SK-N-SH (cell line): ENCODE results near the gene PHF20. TPM values are rescaled to one million over a fixed set of nuclear protein-coding genes. Genes with fewer than 3 reads are reported as not detected.

Experiments used
- CTCF ChIA-PET: fragments of 300-600, 350-600 bp; formaldehyde crosslinking; extraction: SDS; loops from one replicate; lab custom pipeline; 2021; lab: Yijun Ruan, JAX
- POLR2A ChIA-PET: fragments of 350-600 bp; sonication (Branson Sonifier 250); formaldehyde crosslinking; extraction: SDS; loops from one replicate; lab custom pipeline; 2020; ENCODE audit warnings: antibody characterized with exemption, inconsistent platforms; lab: Yijun Ruan, JAX
- DNase-seq: peaks from one replicate; pipeline ENCODE4 v3.0.0; 2012
- H2AFZ ChIP-seq: fragments of 200-600 bp; sonication (generic); 2 replicates; pipeline ENCODE4 v1.8.1; 2016; ENCODE audit warnings: antibody characterized with exemption, mild to moderate bottlenecking, low read depth
- H3F3A ChIP-seq: fragments of 200-600 bp; sonication (generic); replicated peaks from 2 replicates; pipeline ENCODE3; 2016; ENCODE audit warnings: antibody characterized with exemption, mild to moderate bottlenecking; ENCODE audit not compliant: insufficient read depth
- H3K27ac ChIP-seq, 2 experiments: fragments of 200-500 bp in 1 of 2; fragments of 200-600 bp in 1 of 2; sonication (Bioruptor generic) in 1 of 2; sonication (generic), shearing (Covaris generic) in 1 of 2; 2 replicates each; pipeline versions ENCODE4 v1.5.1 to v1.6.1; 2014 to 2016; ENCODE audit warnings: low read depth in 2 of 2, inconsistent platforms in 1 of 2, low read length in 1 of 2, mild to moderate bottlenecking in 1 of 2, mixed read lengths in 1 of 2
- H3K27me3 ChIP-seq: fragments of 200-600 bp; sonication (generic), shearing (Covaris generic); 2 replicates; pipeline ENCODE4 v1.6.1; 2016; ENCODE audit warnings: mixed run types; ENCODE audit not compliant: insufficient read depth
- H3K36me3 ChIP-seq, 2 experiments: fragments of 200-500 bp in 1 of 2; fragments of 200-600 bp in 1 of 2; sonication (Bioruptor generic) in 1 of 2; sonication (generic) in 1 of 2; replicated peaks in 1 of 2; 2 replicates each; pipeline versions ENCODE3 to v1.5.1; 2014 to 2016; ENCODE audit warnings: low read length in 1 of 2, mild to moderate bottlenecking in 1 of 2; ENCODE audit not compliant: insufficient read depth in 2 of 2, control insufficient read depth in 1 of 2
- H3K4me1 ChIP-seq, 2 experiments: fragments of 200-500 bp in 1 of 2; fragments of 200-600 bp in 1 of 2; sonication (Bioruptor generic) in 1 of 2; sonication (generic), shearing (Covaris generic) in 1 of 2; 2 replicates each; pipeline versions ENCODE4 v1.5.1 to v1.6.1; 2014 to 2016; ENCODE audit warnings: low read depth in 1 of 2, low read length in 1 of 2, mixed run types in 1 of 2; ENCODE audit not compliant: insufficient read depth in 2 of 2, control insufficient read depth in 1 of 2
- H3K4me2 ChIP-seq: fragments of 200-600 bp; sonication (generic), shearing (Covaris generic); 2 replicates; pipeline ENCODE4 v1.6.1; 2017; ENCODE audit warnings: mixed run types
- H3K4me3 ChIP-seq, 2 experiments: fragments of 200-500 bp in 1 of 2; fragments of 200-600 bp in 1 of 2; sonication (Bioruptor generic) in 1 of 2; sonication (generic), shearing (Covaris generic) in 1 of 2; 2 replicates each; pipeline versions ENCODE4 v1.5.1 to v1.8.1; 2014 to 2016; ENCODE audit warnings: low read depth in 2 of 2, inconsistent platforms in 1 of 2, low read length in 1 of 2, mild to moderate bottlenecking in 1 of 2, mixed read lengths in 1 of 2, moderate library complexity in 1 of 2
- H3K79me2 ChIP-seq: fragments of 200-600 bp; sonication (generic); 2 replicates; pipeline ENCODE4 v1.8.1; 2017; ENCODE audit warnings: mild to moderate bottlenecking; ENCODE audit not compliant: insufficient read depth
- H3K9ac ChIP-seq: fragments of 200-600 bp; sonication (generic); 2 replicates; pipeline ENCODE4 v1.6.1; 2017; ENCODE audit warnings: mixed run types
- H3K9me2 ChIP-seq: fragments of 200-600 bp; sonication (generic); 2 replicates; pipeline ENCODE4 v1.6.1; 2017; ENCODE audit warnings: mixed run types
- H3K9me3 ChIP-seq: fragments of 200-600 bp; sonication (generic); 2 replicates; pipeline ENCODE4 v1.6.1; 2017; ENCODE audit warnings: mixed run types, mild to moderate bottlenecking, moderate library complexity
- H4K20me1 ChIP-seq: fragments of 200-600 bp; sonication (generic); 2 replicates; pipeline ENCODE4 v1.6.1; 2017; ENCODE audit warnings: mild to moderate bottlenecking, mixed run types; ENCODE audit not compliant: insufficient read depth
- CHD2 ChIP-seq: fragments of 150-350 bp; IDR thresholded peaks from 2 replicates; pipeline ENCODE4 v1.6.1; 2018; ENCODE audit warnings: low read length; ENCODE audit not compliant: partially characterized antibody
- CTCF ChIP-seq: fragments of 200-600 bp; sonication (generic); IDR thresholded peaks from 2 replicates; pipeline ENCODE4 v1.6.1; 2017; ENCODE audit warnings: antibody characterized with exemption, mild to moderate bottlenecking, moderate library complexity
- ELF1 ChIP-seq: IDR thresholded peaks from 2 replicates; pipeline ENCODE4 v1.4.0; 2012
- EP300 ChIP-seq, 2 experiments: IDR thresholded peaks; 2 replicates each; pipeline versions ENCODE4 v1.4.0 to v1.6.1; 2012; ENCODE audit warnings: borderline replicate concordance in 1 of 2, low read depth in 1 of 2, low read length in 1 of 2
- EZH2phosphoT487 ChIP-seq: fragments of 200-600 bp; sonication (generic); IDR thresholded peaks from 2 replicates; pipeline ENCODE4 v1.6.1; 2017; ENCODE audit warnings: low read depth, mixed run types, mild to moderate bottlenecking, antibody characterized with exemption, moderate library complexity, borderline replicate concordance
- FOXJ3 ChIP-seq: sonication (generic); formaldehyde crosslinking; IDR thresholded peaks from 2 replicates; pipeline ENCODE4 v1.5.1; 2020; ENCODE audit warnings: mild to moderate bottlenecking, missing genetic modification reagents
- FOXM1 ChIP-seq: IDR thresholded peaks from 2 replicates; pipeline ENCODE4 v1.4.0; 2012; ENCODE audit warnings: low read depth, mild to moderate bottlenecking
- GABPA ChIP-seq: IDR thresholded peaks from 2 replicates; pipeline ENCODE4 v1.4.0; 2012; ENCODE audit warnings: low read depth, mild to moderate bottlenecking
- GATA2 ChIP-seq: sonication (generic); formaldehyde crosslinking; IDR thresholded peaks from 2 replicates; pipeline ENCODE4 v1.5.0; 2020; ENCODE audit warnings: mild to moderate bottlenecking, missing genetic modification reagents
- JUND ChIP-seq: IDR thresholded peaks from 2 replicates; pipeline ENCODE4 v1.4.0; 2012
- MEF2A ChIP-seq: IDR thresholded peaks from 2 replicates; pipeline ENCODE4 v1.4.0; 2012; ENCODE audit warnings: low read depth, borderline replicate concordance
- MXI1 ChIP-seq: IDR thresholded peaks from 2 replicates; pipeline ENCODE4 v1.6.1; 2012; ENCODE audit warnings: mild to moderate bottlenecking, low read depth, low read length, improper control_type of control experiment
- NFIC ChIP-seq: IDR thresholded peaks from 2 replicates; pipeline ENCODE4 v1.4.0; 2012; ENCODE audit warnings: borderline replicate concordance
- NRF1 ChIP-seq: IDR thresholded peaks from 2 replicates; pipeline ENCODE4 v1.6.1; 2012; ENCODE audit warnings: low read depth, mild to moderate bottlenecking, low read length
- RAD21 ChIP-seq: IDR thresholded peaks from 2 replicates; pipeline ENCODE4 v1.6.1; 2012; ENCODE audit warnings: mild to moderate bottlenecking, low read length
- RCOR1 ChIP-seq: fragments of 150-350 bp; IDR thresholded peaks from 2 replicates; pipeline ENCODE4 v1.6.1; 2017; ENCODE audit warnings: antibody characterized with exemption, low read length
- RFX5 ChIP-seq: IDR thresholded peaks from 2 replicates; pipeline ENCODE4 v1.6.1; 2012; ENCODE audit warnings: mild to moderate bottlenecking, improper control_type of control experiment, low read length
- SMC3 ChIP-seq: IDR thresholded peaks from 2 replicates; pipeline ENCODE4 v1.6.1; 2012; ENCODE audit warnings: low read depth, low read length, improper control_type of control experiment
- TAF1 ChIP-seq: IDR thresholded peaks from 2 replicates; pipeline ENCODE4 v1.6.1; 2012; ENCODE audit warnings: low read depth, mild to moderate bottlenecking, low read length, moderate library complexity, borderline replicate concordance
- TCF12 ChIP-seq: IDR thresholded peaks from 2 replicates; pipeline ENCODE4 v1.4.0; 2012
- YY1 ChIP-seq: IDR thresholded peaks from 2 replicates; pipeline ENCODE4 v1.4.0; 2012; ENCODE audit warnings: low read depth, mild to moderate bottlenecking
- WGBS: methylation state at CpG from one replicate; pipeline ENCODE4 v1.1.6; 2017; ENCODE audit warnings: low lambda C conversion rate; 5-methylcytosine and 5-hydroxymethylcytosine counted together
- polyA plus RNA-seq, 3 experiments: library from polyadenylated mRNA; depleted of rRNA; stranded (reverse); fragments of >200 nt; gene quantifications; 2 replicates each; pipeline ENCODE4 v1.2.3, GENCODE V29; 2012

The PHF20 gene
- polyA plus RNA-seq, 1 of the 3 experiments (the other 2 are of a cell fraction) = 23.8 TPM

DNA sequence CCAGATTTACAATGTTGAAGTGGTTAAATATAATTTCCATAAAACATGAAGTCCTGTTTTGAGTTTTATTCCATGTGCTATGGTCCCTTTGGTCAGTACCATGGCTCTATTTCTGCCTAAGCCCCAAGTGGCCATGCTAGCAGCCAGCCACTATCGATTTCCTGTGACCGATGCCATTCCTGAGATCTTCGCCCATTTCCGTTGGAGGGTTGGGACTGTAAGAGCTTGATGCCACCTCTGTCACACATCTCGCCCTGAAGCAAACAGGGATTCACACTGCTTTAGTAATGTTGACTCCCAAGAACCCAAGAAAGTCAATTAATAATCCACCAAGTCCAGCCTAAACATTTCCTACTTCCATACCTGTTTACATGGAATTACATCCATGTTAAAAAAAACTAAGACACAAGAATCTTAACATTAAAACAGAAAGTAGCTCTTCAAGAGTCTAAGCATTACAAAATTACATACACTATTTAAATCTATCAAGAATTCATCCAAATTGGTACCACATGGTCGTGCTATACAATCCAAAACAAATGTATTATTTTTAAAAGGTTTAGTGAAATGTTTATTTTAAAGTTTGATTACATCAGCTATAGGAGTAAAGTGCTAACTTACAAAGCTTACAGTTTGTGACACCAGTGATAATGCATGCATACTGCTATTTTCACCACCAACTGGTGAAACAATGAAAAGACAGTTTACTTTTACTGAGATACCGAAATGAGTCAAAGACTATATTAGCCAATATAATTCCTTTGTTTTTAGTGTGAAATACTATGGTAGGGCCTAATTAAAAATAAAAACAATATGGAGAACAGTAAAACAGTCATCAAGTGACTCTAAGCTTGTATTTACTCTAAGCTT is 32.3 kb upstream of the PHF20 start:
- POLR2A ChIA-PET = interaction anchor here (0.7 kb wide), 1 partner anchor 117 kb away, joined by 5 read pairs; no protein-coding TSS in a partner anchor
- H3K27ac ChIP-seq = peak overlapping the region in 1 of 2 experiments; percentile 99; a peak in 1 of 4 replicates
- peaks cover 24% of the 10 kb centered on the region for H3F3A ChIP-seq
- CTCF ChIA-PET = interaction anchor here (0.7 to 1.9 kb wide), 11 partner anchors 9 to 231 kb away, joined by 3 to 6 read pairs (median 3); partner anchors contain the start of gene SCAND1
- peak; percentile 6 for DNase-seq
- peak overlapping the region; percentile 79 to 82 for H3K4me3 ChIP-seq
- H3K9me2 ChIP-seq = no peaks in the 10 kb centered on the region
- no peaks in the 10 kb centered on the region for H3K27me3 ChIP-seq
- peak overlapping the region; percentile 100 for H3K9ac ChIP-seq
- H3K9me3 ChIP-seq = no peaks in the 10 kb centered on the region
- WGBS = 57% methylated on average over 7 of the region's 7 CpGs
- peaks cover 68% of the 10 kb centered on the region for H4K20me1 ChIP-seq
- TF ChIP-seq CTCF (peak; percentile 51), RAD21 (peak; percentile 16), NFIC (no peak), MXI1 (peak; percentile 31; the same call in 1 of the 2 replicates)
- H3K4me1 ChIP-seq = peaks cover 12 to 25% of the 10 kb centered on the region in 2 experiments; a peak in 3 of 4 replicates
- no peak overlapping the region for H2AFZ ChIP-seq
- peaks cover 86% of the 10 kb centered on the region for H3K79me2 ChIP-seq
- H3K4me2 ChIP-seq = peak overlapping the region; percentile 85
- H3K36me3 ChIP-seq = peaks cover 50 to 61% of the 10 kb centered on the region in 2 experiments

- ChIA-PET POLR2A (interaction anchor here (0.5 to 2.2 kb wide), 36 partner anchors 9 to 445 kb away, joined by 3 to 36 read pairs (median 4); partner anchors contain the start of genes ERGIC3, NFS1, PHF20 and ROMO1), CTCF (interaction anchor here (0.8 to 3.7 kb wide), 10 partner anchors 21 to 152 kb away, joined by 3 to 40 read pairs (median 4); partner anchors contain the start of genes NFS1, PHF20 and ROMO1)
- Histone ChIP-seq H3K27me3 (no peaks in the 10 kb centered on the region), H3K9me2 (no peaks in the 10 kb centered on the region), H3K79me2 (peaks cover 60% of the 10 kb centered on the region), H4K20me1 (peaks cover 42% of the 10 kb centered on the region), H3K4me1 (peaks cover 12% of the 10 kb centered on the region in 2 experiments; a peak in 3 of 4 replicates), H3K4me3 (peak within 1 kb of the TSS; percentile 79 to 82), H3F3A (peaks cover 16% of the 10 kb centered on the region), H3K27ac (peak within 1 kb of the TSS; percentile 97 to 99), H3K9ac (peak within 1 kb of the TSS; percentile 100), H3K36me3 (peaks cover 31 to 37% of the 10 kb centered on the region in 2 experiments), H3K9me3 (no peaks in the 10 kb centered on the region), H2AFZ (0 out of 2 replicates have a peak within 1 kb of the TSS, but pooled peaks have one; percentile 52), H3K4me2 (peak within 1 kb of the TSS; percentile 85)
- DNase-seq = peak; percentile 90
- WGBS = under 1% methylated on average over 45 of the region's 66 CpGs
- TF ChIP-seq EP300 (IDR thresholded peaks at IDR 0.05; ENCODE audit: borderline replicate concordance in 1 of 2, low read depth in 1 of 2, low read length in 1 of 2) (peak in 1 of 2 experiments; percentile 34; a peak in 1 of 4 replicates), RCOR1 (0 out of 2 replicates have a peak, but pooled peaks have one; percentile 53), CHD2 (peak; percentile 100), EZH2phosphoT487 (no peak), SMC3 (no peak), RFX5 (no peak), FOXM1 (peak; percentile 82; the same call in 1 of the 2 replicates), TCF12 (no peak; the same call in 1 of the 2 replicates), GABPA (no peak), JUND (no peak), NRF1 (no peak), ELF1 (peak; percentile 31; the same call in 1 of the 2 replicates), GATA2 (CRISPR knock-in tag) (peak; percentile 66), YY1 (peak; percentile 90), MEF2A (0 out of 2 replicates have a peak, but pooled peaks have one; percentile 21), TAF1 (peak; percentile 94), NFIC (no peak), FOXJ3 (CRISPR knock-in tag) (peak; percentile 72; the same call in 1 of the 2 replicates), CTCF (peak; percentile 41)
Observed at GRCh38 chr20:35741892-35742740, 29.7 kb upstream of the PHF20 start, which contains the start of gene RBM39. Gene RBM39, minus strand, starts transcription at chr20:35742260. Its CDS starts 1,386 bp downstream, at chr20:35740874.
